ENCODE measurements around the gene RNF44.
A peak's percentile ranks its signal among the peaks of the same experiment; 100 is the strongest.

Gene RNF44

DNA sequence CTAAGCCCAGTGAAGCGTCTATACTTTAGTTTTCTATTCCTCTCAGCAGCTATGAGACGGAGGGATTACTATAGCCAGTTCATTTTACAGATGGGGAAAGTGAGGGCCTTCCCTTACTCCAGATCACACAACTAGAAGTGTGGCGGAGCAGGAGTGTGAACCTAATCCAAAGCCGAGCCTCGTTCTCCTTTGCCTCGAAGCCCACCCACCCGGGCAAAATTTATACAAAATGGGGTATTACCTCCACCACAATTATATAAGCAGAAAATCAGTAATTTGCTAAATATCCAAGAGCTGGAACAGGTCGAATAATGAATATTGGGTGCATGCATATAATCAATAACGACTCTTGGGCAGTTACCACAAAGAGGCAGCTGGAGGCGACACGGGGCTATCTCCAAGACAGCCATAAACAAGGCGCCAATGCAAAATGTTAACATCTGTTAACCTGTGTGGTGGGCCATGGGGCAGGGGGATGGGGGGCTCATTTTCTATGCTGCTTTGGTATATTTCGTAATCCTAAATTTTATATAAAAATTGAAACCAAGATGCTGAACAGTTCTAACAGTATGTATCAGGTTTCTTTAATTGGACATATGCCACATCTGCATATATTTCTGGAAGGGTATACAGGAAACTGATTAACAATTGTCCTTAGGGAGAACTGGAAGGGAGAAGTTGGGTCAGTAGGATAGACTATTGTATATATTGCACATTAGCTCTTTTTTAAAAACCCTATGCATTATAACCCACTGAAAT is 1.2 kb upstream of the RNF44 start:
- no peak for DNase-seq
- intact Hi-C loops (cut with DNase I): loop anchor here (2.0 to 10.0 kb wide), 2 partner anchors 90 to 124 kb away; partner anchors contain the start of genes CLTB and FAF2

DNA sequence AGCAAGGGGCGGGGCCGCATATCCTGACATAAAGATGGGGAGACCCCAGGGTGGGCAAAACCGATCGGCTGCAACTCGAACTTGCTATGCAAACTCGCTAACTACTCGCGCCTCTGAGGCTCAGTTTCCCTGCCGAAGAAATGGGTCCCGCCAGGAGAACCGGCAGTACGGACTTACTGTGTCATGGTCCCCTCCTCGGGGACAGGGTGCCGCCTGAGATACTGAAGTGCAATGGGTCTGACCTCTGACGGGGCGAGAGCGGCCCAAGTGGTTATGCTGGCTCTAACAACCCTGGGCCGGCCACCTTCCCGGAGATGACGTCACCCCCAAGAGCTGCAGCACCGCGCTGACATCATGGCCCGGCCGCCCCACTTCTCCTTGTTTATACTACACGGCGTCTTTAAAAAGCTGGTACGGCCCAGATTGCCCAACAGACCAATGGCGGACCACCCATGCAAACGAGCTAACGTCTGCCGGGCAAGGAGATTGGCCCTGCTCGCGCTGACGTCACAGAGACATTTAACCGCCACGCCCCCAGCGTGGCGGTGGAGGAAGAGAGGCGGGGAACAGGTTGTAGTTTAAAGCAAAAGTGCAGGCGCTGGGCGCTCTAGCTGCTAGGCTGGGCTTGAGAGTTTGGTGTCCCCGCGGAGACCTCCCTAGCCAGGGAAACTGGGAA is 490 bp upstream of the RNF44 start:
- DNase-seq: peak; percentile 97 to 100 (median 99)
- intact Hi-C loops (cut with DNase I): loop anchor here (2.0 to 10.0 kb wide), 2 partner anchors 89 to 123 kb away; partner anchors contain the start of genes CLTB and FAF2

- intact Hi-C loops (cut with DNase I): loop anchor here (10.0 kb wide), 1 partner anchor 122 kb away; the partner anchor contains the start of gene CLTB
- peak; percentile 65 to 92 (median 82) for DNase-seq
These were observed 885 bp downstream of the RNF44 start for GRCh38 chr5:176536132-176536901.

DNA sequence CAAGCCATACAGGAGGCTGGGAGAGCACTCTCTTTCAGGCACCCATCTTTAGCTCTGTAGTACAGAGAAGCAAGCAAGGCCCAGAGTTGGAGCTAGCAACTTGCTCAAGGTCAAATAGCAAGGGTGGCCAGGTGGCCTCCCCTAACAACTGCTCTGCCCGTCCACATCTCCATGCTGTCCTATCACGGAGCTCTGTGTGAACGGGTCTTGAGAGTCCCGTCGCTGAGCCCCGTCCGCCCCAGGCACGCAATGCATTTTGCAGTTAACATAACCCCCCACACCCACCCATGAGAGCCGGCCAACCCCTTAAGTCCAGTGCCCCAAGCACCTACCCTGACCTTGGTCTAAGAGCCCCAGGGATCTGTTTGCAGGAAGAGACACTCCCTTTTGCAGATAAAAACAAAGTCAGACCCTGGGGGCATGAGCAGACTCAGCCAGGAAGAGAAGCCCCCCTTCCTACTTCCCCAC is 1.5 kb downstream of the RNF44 start:
- intact Hi-C loops (cut with DNase I): loop anchor here (10.0 kb wide), 1 partner anchor 121 kb away; the partner anchor contains the start of gene CLTB

DNA sequence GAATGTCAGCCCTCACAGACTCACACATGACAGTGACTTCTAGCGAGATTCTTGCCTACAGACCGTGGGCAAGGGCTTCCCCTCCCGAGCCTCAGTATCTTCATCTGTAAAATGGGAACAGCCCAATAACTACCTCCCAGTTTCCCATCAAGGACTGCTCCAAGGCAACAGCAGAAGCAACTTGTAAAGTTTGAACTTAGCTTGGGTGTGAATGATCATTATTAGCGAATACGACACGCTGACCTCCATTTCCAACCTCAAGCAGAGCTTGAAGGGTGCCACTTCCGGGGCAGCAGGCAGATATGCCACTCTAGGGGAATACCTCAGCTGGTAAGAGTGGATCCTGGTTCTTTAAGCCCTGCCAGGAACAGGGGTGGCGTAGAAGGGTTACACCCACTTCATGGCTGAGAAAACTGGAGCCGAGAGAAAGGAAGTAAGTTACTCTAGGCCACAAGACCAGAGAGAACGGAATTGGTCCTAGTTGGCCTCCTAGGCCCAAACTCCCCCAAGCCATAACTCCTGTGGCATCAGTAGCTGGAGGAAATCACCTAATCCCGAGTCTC is 2.0 kb downstream of the RNF44 start:
- intact Hi-C loops (cut with DNase I): loop anchor here (10.0 kb wide), 1 partner anchor 120 kb away; the partner anchor contains the start of gene CLTB
- DNase-seq: peak in 7 of 42 donors; percentile 21 to 64 (median 33)

More for the DNA sequence above, 1.5 kb downstream of the RNF44 start:
- DNase-seq: no peak

- no peak for DNase-seq
- intact Hi-C loops (cut with DNase I): loop anchor here (10.0 kb wide), 1 partner anchor 120 kb away; the partner anchor contains the start of gene CLTB
These were observed 2.6 kb downstream of the RNF44 start for GRCh38 chr5:176534640-176535039.

DNA sequence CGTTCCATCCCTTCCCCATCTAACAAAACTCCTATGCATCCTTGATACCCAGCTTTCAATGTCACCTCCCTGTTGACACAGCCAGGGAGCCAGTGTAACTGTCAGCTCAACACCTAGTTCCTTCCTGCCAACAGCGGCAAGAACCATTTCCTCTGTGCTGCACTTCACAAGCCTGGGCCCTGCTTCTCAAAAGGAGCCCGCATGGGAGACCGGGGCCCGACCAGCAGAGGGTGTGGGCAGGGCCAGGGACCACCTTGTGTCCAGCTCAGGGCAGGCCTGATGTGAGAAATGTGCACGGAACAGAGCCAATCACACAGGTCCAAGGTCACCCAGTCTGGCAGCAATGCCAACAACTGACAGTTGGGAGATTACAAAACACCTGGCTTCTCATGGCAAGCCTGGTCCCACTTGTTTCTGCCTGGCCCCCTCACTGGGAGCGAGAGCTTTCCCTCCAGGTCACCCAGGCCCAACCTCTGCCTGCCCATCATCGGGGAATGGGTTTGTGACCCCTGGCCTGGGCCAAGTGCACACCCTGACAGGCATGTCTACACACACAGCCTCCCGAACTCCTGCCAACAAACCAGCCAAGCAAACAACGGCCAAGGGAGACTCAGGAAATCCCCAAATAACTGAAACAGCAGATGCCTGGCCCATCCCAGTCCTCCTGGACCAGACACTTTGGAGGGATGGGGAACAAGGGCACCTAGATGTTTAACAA is 3.1 kb downstream of the RNF44 start:
- intact Hi-C loops (cut with DNase I): loop anchor here (10.0 kb wide), 1 partner anchor 119 kb away; the partner anchor contains the start of gene CLTB
- DNase-seq: peak in 1 of 42 donors; percentile 34

DNA sequence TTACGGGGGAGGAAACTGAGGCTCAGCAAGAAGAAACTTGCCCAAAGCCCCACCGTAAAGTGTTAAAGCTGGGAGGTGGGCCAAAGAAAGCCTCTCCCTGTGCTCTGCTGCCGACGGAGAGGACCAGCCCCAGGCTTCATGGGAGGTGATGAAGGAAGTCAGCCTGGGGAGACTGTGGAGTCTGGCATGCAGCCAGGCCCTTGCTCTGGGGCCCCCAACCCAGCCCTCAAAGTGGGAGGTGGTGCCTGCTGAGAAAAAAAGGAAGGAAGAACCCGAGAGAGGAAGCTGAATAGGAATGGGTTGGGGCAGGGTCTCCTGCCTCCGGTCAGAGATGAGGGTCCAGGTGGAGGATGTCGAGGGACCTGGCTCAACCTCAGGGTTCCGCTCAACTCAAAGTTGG is 3.8 kb downstream of the RNF44 start:
- DNase-seq: peak in 13 of 42 donors; percentile 24 to 67 (median 41)
- intact Hi-C loops (cut with DNase I): loop anchor here (10.0 kb wide), 1 partner anchor 119 kb away; the partner anchor contains the start of gene CLTB

- DNase-seq: no peak
- intact Hi-C loops (cut with DNase I): loop anchor here (10.0 kb wide), 1 partner anchor 118 kb away; the partner anchor contains the start of gene CLTB
These were observed 4.4 kb downstream of the RNF44 start for GRCh38 chr5:176532795-176533194.

GRCh38 chr5:176531902-176532493 is 5.2 kb downstream of the RNF44 start:
- DNase-seq: no peak
- intact Hi-C loops (cut with DNase I): loop anchor here (10.0 kb wide), 1 partner anchor 117 kb away; the partner anchor contains the start of gene CLTB

- DNase-seq: peak; percentile 72 to 96 (median 88)
- intact Hi-C loops (cut with DNase I): loop anchor here (10.0 kb wide), 1 partner anchor 116 kb away; the partner anchor contains the start of gene CLTB
These were observed 6.0 kb downstream of the RNF44 start for GRCh38 chr5:176530983-176531901.

GRCh38 chr5:176530393-176530982 is 6.7 kb downstream of the RNF44 start:
- intact Hi-C loops (cut with DNase I): loop anchor here (10.0 kb wide), 1 partner anchor 116 kb away; the partner anchor contains the start of gene CLTB

DNA sequence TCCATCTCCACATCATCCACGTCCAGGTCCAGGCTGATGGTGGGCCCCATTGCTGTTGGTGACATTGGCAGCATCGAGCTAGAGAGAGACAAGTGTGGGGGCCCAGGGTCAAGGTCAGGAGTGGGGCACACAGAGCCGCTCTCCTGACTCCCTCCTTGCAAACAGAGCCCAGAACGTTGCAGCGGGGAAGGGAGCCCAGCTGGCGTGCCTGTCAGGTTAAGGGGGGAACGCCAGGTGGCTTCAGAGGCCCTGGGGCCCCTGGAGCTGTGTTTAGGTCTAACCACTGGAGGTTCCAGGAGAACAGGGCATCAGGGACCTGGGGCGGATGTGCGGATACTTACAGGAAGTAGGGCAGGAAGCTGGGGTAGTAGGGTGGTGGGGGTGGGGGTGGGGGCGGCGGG is 7.5 kb downstream of the RNF44 start:
- DNase-seq: no peak
- intact Hi-C loops (cut with DNase I): loop anchor here (10.0 kb wide), 1 partner anchor 115 kb away; the partner anchor contains the start of gene CLTB

More at GRCh38 chr5:176530393-176530982, 6.7 kb downstream of the RNF44 start:
- no peak for DNase-seq

- DNase-seq: no peak
- intact Hi-C loops (cut with DNase I): no loop called here
These were observed 8.0 kb downstream of the RNF44 start for GRCh38 chr5:176529116-176529740.

DNA sequence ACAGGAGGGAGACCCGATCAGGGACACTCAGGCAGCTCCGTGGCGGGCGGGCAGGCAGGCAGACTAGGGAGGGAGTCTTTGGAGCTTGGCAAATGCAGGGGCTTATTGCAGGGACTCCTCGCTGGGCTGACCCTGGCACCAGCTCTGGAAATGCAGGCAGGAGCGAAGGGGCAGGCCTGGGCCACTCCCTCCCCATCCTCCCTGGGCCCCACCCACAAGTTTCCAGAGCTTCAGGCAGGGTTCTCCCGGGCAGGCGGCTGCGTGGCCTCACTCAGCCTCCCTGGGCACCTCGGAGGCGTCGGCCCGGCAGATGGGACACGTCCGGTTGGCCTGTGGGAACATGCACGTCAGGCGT is 8.5 kb downstream of the RNF44 start:
- no peak for DNase-seq
- intact Hi-C loops (cut with DNase I): no loop called here

Data from head of caudate nucleus (tissue), 42 donors.